Cardiac fibroblast (primary cell): Measurements from ENCODE around the gene SH3PXD2B.
A peak's percentile ranks its signal among the peaks of the same experiment; 100 is the strongest.

ENCODE experiments used
- DNase-seq, 2 donors: peaks; one replicate each; pipeline versions ENCODE4 v3.0.0 to v3.0.0-alpha.2; 2010; ENCODE audit warnings: low read depth in 2 of 2
- H3K4me3 ChIP-seq, 2 donors: replicated peaks in 1 of 2; 1 replicate in 1 of 2; 2 replicates in 1 of 2; pipeline ENCODE4 v1.5.1; 2011; ENCODE audit warnings: low read depth in 2 of 2, low read length in 2 of 2, mild to moderate bottlenecking in 2 of 2, moderate library complexity in 1 of 2
- TF ChIP-seq, protein P1 (sequence below): IDR thresholded peaks from one replicate; pipeline ENCODE4 v1.5.1; 2011; ENCODE audit warnings: low read depth, mild to moderate bottlenecking, low read length, inconsistent platforms

SH3PXD2B gene

GRCh38 chr5:172454358-172455086 lies at the start of gene SH3PXD2B:
SH3PXD2B (minus strand) TSS chr5:172454525; CDS start chr5:172454352, 173 bp downstream.
- TF ChIP-seq, protein P1, sequence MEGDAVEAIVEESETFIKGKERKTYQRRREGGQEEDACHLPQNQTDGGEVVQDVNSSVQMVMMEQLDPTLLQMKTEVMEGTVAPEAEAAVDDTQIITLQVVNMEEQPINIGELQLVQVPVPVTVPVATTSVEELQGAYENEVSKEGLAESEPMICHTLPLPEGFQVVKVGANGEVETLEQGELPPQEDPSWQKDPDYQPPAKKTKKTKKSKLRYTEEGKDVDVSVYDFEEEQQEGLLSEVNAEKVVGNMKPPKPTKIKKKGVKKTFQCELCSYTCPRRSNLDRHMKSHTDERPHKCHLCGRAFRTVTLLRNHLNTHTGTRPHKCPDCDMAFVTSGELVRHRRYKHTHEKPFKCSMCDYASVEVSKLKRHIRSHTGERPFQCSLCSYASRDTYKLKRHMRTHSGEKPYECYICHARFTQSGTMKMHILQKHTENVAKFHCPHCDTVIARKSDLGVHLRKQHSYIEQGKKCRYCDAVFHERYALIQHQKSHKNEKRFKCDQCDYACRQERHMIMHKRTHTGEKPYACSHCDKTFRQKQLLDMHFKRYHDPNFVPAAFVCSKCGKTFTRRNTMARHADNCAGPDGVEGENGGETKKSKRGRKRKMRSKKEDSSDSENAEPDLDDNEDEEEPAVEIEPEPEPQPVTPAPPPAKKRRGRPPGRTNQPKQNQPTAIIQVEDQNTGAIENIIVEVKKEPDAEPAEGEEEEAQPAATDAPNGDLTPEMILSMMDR, result no peak
- peak; percentile 63 to 70 for DNase-seq
- H3K4me3 ChIP-seq, result peak within 1 kb of the TSS; percentile 95 to 96

DNA sequence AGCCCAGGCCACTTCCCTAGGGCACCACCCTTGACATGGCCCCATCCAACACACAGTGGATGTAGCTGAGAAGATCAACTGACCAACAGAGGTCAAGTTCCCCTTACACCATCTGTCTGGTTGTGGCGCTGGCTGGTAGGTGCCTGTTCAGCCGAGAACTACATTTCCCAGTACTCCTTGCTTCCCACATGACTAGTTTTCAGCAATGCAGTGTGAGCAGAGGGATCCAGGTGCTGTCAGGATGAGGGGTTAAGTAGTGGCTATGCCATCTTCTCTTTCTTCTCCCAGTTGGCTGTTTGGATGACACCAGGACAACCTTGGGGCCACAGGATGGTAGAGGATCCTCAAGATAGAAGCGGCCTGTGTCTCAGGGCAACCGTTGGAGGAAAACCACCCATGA lies 48.6 kb upstream of the SH3PXD2B start:
- TF ChIP-seq, protein P1, result no peak
- no peak for DNase-seq
- H3K4me3 ChIP-seq, result no peak overlapping the region

GRCh38 chr5:172502410-172502809 lies 48.1 kb upstream of the SH3PXD2B start:
- TF ChIP-seq, protein P1, result no peak
- DNase-seq, result no peak
- no peak overlapping the region for H3K4me3 ChIP-seq

DNA sequence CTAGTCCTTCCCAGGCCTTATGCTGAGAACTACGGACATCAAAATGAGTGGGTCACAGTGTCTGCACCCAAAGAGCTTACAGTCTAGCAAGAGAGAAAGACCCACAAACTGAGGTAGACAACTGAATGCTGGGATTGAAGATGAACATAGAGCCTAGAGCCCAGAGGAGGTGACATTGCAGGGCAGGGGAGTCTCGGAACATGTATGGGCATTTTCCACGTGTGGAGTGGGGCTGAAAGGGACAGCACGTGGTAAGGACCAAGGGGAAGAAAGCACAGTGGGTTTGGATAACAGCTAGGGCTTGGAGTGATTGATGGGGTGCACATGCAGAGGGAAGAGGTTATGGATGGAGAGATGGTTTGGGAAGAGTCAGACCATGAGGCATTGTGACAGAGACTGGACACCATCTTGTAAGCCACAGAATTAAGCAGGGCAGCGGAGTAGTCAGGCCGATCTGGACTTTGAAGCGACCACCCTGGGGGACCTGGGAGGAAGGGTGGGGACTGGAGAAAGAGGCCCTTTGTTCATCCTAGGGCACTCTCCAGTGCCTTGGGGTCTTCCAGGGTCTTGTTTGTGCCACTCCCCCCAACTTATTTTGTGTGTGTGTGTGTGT lies 47.5 kb upstream of the SH3PXD2B start:
- TF ChIP-seq, protein P1, result no peak
- DNase-seq, result no peak

GRCh38 chr5:172499287-172499686 lies 45.0 kb upstream of the SH3PXD2B start:
- H3K4me3 ChIP-seq, result no peak overlapping the region
- no peak for DNase-seq
- TF ChIP-seq, protein P1, result no peak

More for the DNA sequence above, 47.5 kb upstream of the SH3PXD2B start:
- H3K4me3 ChIP-seq, result no peak overlapping the region

DNA sequence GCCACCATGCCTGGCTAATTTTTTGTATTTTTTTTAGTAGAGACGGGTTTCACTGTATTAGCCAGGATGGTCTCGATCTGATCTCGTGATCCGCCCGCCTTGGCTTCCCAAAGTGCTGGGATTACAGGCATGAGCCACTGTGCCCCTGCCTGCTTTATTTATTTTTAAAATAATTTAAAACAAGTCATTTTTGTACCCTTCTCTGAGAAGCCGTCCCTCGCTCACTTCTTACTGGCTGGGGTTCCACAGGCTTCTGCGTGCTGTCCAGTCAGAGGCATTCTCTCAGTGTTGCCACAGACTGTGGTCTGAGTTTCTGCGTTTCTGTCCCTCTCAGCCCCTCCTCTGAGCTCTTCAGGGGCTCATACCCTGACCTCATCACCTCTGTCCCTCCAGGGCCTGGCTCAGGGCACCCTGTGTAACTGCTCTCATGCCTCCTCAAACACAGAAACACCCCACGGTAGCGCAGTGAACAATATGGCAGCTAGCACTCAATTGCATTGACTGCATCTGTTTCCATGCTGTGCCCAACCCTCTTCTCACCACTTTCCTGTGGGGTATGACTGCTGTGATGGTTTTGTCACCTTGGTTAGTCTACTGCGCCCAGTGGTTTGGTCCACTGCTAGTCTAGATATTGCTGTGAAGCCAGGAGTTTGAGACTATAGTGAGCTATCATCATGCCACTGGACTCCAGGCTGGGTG lies 44.3 kb upstream of the SH3PXD2B start:
- no peak overlapping the region for H3K4me3 ChIP-seq
- TF ChIP-seq, protein P1, result no peak
- DNase-seq, result no peak
